GM12873 (cell line): ENCODE results near the gene HOXB4.

Experiments
- CTCF ChIP-seq: IDR thresholded peaks from 2 replicates; pipeline ENCODE4 v1.5.1; 2012; ENCODE audit warnings: low read depth, mild to moderate bottlenecking, moderate library complexity, low read length, control low read depth; ENCODE audit not compliant: insufficient read depth; ENCODE audit errors: missing control alignments

The HOXB4 gene

GRCh38 chr17:48551596-48552465 lies 26.3 kb downstream of the HOXB4 start:
- TF ChIP-seq CTCF: no peak

GRCh38 chr17:48551214-48551555 lies 27.0 kb downstream of the HOXB4 start:
- TF ChIP-seq CTCF: no peak

- no peak for TF ChIP-seq CTCF
Measured at GRCh38 chr17:48550502-48551213, 27.5 kb downstream of the HOXB4 start.

GRCh38 chr17:48549914-48550501 lies 28.1 kb downstream of the HOXB4 start:
- TF ChIP-seq CTCF: no peak

GRCh38 chr17:48549281-48549630 lies 28.9 kb downstream of the HOXB4 start:
- TF ChIP-seq CTCF: no peak

GRCh38 chr17:48548523-48549280 lies 29.4 kb downstream of the HOXB4 start:
- no peak for TF ChIP-seq CTCF
